ENCODE data around the gene ADAMTS20. TPM values are rescaled to one million over a fixed set of nuclear protein-coding genes. Genes with fewer than 3 reads are reported as not detected.

The ADAMTS20 gene
- total RNA-seq, 1 experiment from 2014 or later, result 2.7 TPM

DNA sequence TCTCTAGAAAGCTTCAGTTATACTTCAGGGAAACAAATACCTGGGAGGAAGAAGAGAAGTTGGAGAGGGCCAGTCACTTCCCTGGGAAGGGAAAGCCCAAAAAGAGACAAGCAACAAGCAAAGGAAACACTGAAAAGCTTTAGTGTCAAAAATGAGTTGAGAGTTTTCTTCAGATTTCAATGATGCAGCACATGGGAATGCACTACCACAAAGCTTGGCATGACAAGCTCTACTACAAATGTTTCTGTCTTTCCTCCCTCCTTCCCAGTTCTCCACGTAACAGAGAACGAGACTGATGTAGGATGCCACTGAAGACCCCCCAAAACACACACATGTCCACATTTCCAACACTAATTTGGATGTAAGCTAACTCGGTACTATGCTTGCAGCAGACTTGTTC is 26.8 kb upstream of the ADAMTS20 start:
- H3K27me3 ChIP-seq (ENCODE audit: insufficient read depth, low read length), result no peaks in the 10 kb centered on the region
- H3K4me2 ChIP-seq (ENCODE audit: insufficient read depth, insufficient read length, low read length), result no peak overlapping the region
- H3K23ac ChIP-seq (ENCODE audit: insufficient read length, low read depth, low read length), result no peak overlapping the region
- H3K4me1 ChIP-seq (ENCODE audit: insufficient read depth, low read length), result no peaks in the 10 kb centered on the region
- H3K56ac ChIP-seq (ENCODE audit: insufficient read length, low read depth, low read length), result no peak overlapping the region
- H2AK5ac ChIP-seq (ENCODE audit: insufficient read length, low read length), result no peak overlapping the region
- no peaks in the 10 kb centered on the region for H3K9me3 Mint-ChIP-seq
- no peak overlapping the region for H3K4ac ChIP-seq (ENCODE audit: low read depth, low read length)
- DNase-seq, result no peak
- no peaks in the 10 kb centered on the region; a peak in 1 of 4 replicates for H3K4me1 Mint-ChIP-seq
- no CpG with 5 or more reads among the region's 3 CpGs for WGBS (ENCODE audit: extremely low coverage, insufficient read length, low lambda C conversion rate)
- no peaks in the 10 kb centered on the region for H4K20me1 ChIP-seq (ENCODE audit: control insufficient read depth, insufficient read depth, insufficient read length)
- H3K23me2 ChIP-seq (ENCODE audit: insufficient read length, low read depth, low read length, poor library complexity, severe bottlenecking), result no peaks in the 10 kb centered on the region
- no peak overlapping the region for H3K27ac ChIP-seq (ENCODE audit: insufficient read length, low read depth, low read length)
- H3K18ac ChIP-seq (ENCODE audit: insufficient read length, low read depth, low read length), result no peak overlapping the region
- H3K79me1 ChIP-seq (ENCODE audit: insufficient read depth, low read depth, low read length, poor library complexity, severe bottlenecking), result no peaks in the 10 kb centered on the region
- no peaks in the 10 kb centered on the region for H3K79me2 ChIP-seq (ENCODE audit: insufficient read depth, low read length)
- no peak overlapping the region for H2BK120ac ChIP-seq (ENCODE audit: low read depth, low read length, poor library complexity, severe bottlenecking)
- H2AFZ ChIP-seq (ENCODE audit: low read length), result peak overlapping the region; percentile 73
- H2BK15ac ChIP-seq (ENCODE audit: low read depth, low read length), result no peak overlapping the region
- H4K8ac ChIP-seq (replicated peaks; ENCODE audit: insufficient read length, low read depth, low read length), result no peak overlapping the region
- H2BK12ac ChIP-seq (ENCODE audit: insufficient read length, low read depth, low read length), result no peak overlapping the region
- H3K14ac ChIP-seq (ENCODE audit: insufficient read depth, low read length), result no peak overlapping the region
- no peaks in the 10 kb centered on the region for H3K9me3 ChIP-seq (ENCODE audit: control insufficient read depth, low read depth, low read length)
- H3K36me3 Mint-ChIP-seq (ENCODE audit: insufficient read depth in 1 of 3, low read depth in 3 of 3), result no peaks in the 10 kb centered on the region
- no peak overlapping the region for H4K5ac ChIP-seq (ENCODE audit: insufficient read length, low read depth, low read length)
- no peak overlapping the region for H3T11ph ChIP-seq (ENCODE audit: low read length)
- H4K91ac ChIP-seq (ENCODE audit: insufficient read length, low read depth, low read length), result no peak overlapping the region
- H2BK20ac ChIP-seq (ENCODE audit: low read depth, low read length, poor library complexity, severe bottlenecking), result no peak overlapping the region
- no peak overlapping the region for H3K9ac ChIP-seq (ENCODE audit: extremely low read depth, insufficient read length, low read length)
- no peak overlapping the region for H3K4me3 Mint-ChIP-seq
- no peak overlapping the region for H2BK5ac ChIP-seq (ENCODE audit: insufficient read length, low read length)
- no peaks in the 10 kb centered on the region; the same call in 1 of the 2 replicates for H3K27me3 Mint-ChIP-seq (ENCODE audit: low read depth)
- H3K27ac Mint-ChIP-seq, result no peak overlapping the region; a peak in 2 of 7 replicates
- TF ChIP-seq, protein P1, sequence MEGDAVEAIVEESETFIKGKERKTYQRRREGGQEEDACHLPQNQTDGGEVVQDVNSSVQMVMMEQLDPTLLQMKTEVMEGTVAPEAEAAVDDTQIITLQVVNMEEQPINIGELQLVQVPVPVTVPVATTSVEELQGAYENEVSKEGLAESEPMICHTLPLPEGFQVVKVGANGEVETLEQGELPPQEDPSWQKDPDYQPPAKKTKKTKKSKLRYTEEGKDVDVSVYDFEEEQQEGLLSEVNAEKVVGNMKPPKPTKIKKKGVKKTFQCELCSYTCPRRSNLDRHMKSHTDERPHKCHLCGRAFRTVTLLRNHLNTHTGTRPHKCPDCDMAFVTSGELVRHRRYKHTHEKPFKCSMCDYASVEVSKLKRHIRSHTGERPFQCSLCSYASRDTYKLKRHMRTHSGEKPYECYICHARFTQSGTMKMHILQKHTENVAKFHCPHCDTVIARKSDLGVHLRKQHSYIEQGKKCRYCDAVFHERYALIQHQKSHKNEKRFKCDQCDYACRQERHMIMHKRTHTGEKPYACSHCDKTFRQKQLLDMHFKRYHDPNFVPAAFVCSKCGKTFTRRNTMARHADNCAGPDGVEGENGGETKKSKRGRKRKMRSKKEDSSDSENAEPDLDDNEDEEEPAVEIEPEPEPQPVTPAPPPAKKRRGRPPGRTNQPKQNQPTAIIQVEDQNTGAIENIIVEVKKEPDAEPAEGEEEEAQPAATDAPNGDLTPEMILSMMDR (conservative IDR thresholded peaks at IDR 0.05), result no peak
